Gastrocnemius medialis (tissue), 4 donors: Measurements from ENCODE around the gene HEPHL1. TPM values are rescaled to one million over a fixed set of nuclear protein-coding genes. Genes with fewer than 3 reads are reported as not detected.
A peak's percentile ranks its signal among the peaks of the same experiment; 100 is the strongest.

Experiments
- ATAC-seq, 2 donors: fragments of 150-250 bp; one replicate each; pipeline ENCODE4 v1.9.1; 2016
- DNase-seq, 2 donors: peaks; one replicate each; pipeline ENCODE4 v3.0.0-alpha.2; 2019
- H3K27ac ChIP-seq, 4 donors: fragments of 200-600 bp; sonication (generic); 1 replicate in 1 of 4; 2 replicates in 3 of 4; pipeline ENCODE4 v1.5.1; 2016 to 2018; ENCODE audit warnings: mild to moderate bottlenecking in 2 of 4, moderate library complexity in 1 of 4
- H3K27me3 ChIP-seq, 3 donors: fragments of 200-600 bp; sonication (generic) in 2 of 3; 1 replicate in 1 of 3; 2 replicates in 2 of 3; pipeline versions ENCODE4 v1.5.1 to v1.6.0; 2016 to 2019; ENCODE audit warnings: mild to moderate bottlenecking in 1 of 3, moderate library complexity in 1 of 3
- H3K36me3 ChIP-seq, 2 donors: fragments of 200-600 bp; sonication (generic) in 1 of 2; one replicate each; pipeline ENCODE4 v1.5.1; 2017 to 2018
- H3K4me1 ChIP-seq, 2 donors: fragments of 200-600 bp; sonication (generic) in 1 of 2; one replicate each; pipeline ENCODE4 v1.5.1; 2016 to 2017; ENCODE audit warnings: mild to moderate bottlenecking in 2 of 2
- H3K4me3 ChIP-seq, 4 donors: fragments of 200-600 bp; sonication (generic) in 3 of 4; 1 replicate in 1 of 4; 2 replicates in 3 of 4; pipeline ENCODE4 v1.5.1; 2016 to 2019; ENCODE audit warnings: mild to moderate bottlenecking in 2 of 4
- H3K9me3 ChIP-seq, 3 donors: fragments of 200-600 bp; sonication (generic) in 2 of 3; 1 replicate in 1 of 3; 2 replicates in 2 of 3; pipeline ENCODE4 v1.5.1; 2016 to 2019
- CTCF ChIP-seq, 5 experiments: fragments of 450-650 bp in 3 of 5; fragments of 200-600 bp in 2 of 5; sonication (generic) in 2 of 5; IDR thresholded peaks in 4 of 5; conservative IDR thresholded peaks in 1 of 5; 1 replicate in 4 of 5; 2 replicates in 1 of 5; pipeline ENCODE4 v1.5.1; 2016 to 2019; ENCODE audit warnings: antibody characterized with exemption in 5 of 5, mild to moderate bottlenecking in 3 of 5, moderate library complexity in 3 of 5
- POLR2A ChIP-seq, 2 donors: fragments of 450-650 bp; IDR thresholded peaks; one replicate each; pipeline ENCODE4 v1.6.1; 2017; ENCODE audit warnings: antibody characterized with exemption in 2 of 2, mild to moderate bottlenecking in 2 of 2, moderate library complexity in 2 of 2
- in situ Hi-C, 4 donors: fragments of 200-750 bp; cut with MboI; loops; one replicate each; pipeline versions ENCODE4 v1.15.0 to v1.8.0; 2017; ENCODE audit warnings: low sequenced_read_pairs in 4 of 4
- intact Hi-C: fragments of 100-400 bp; cut with DNase I; formaldehyde crosslinking; loops from one replicate; pipeline ENCODE4 v1.15.1; 2023; ENCODE audit warnings: low total_unique reads
- total RNA-seq, 4 donors: library from RNA; depleted of rRNA; stranded (reverse); fragments of >200 nt; gene quantifications; one replicate each; pipeline versions ENCODE4 v1.1.0 to v1.2.3, GENCODE V29; 2016

HEPHL1 gene
- total RNA-seq, 4 donors from 2014 or later, result not detected

GRCh38 chr11:94145916-94146315 is 124.8 kb downstream of the HEPHL1 start:
- H3K27ac ChIP-seq, result no peak overlapping the region
- intact Hi-C loops, result no loop called here
- H3K4me3 ChIP-seq, result no peak overlapping the region
- H3K9me3 ChIP-seq, result no peaks in the 10 kb centered on the region
- ATAC-seq (no peak), DNase-seq (no peak)
- no peaks in the 10 kb centered on the region for H3K27me3 ChIP-seq
- TF ChIP-seq POLR2A (IDR thresholded peaks at IDR 0.05) (no peak), CTCF (IDR thresholded peaks at IDR 0.05 in 4 of 5, conservative IDR thresholded peaks at IDR 0.05 in 1 of 5) (no peak)
- in situ Hi-C loops, result no loop called here
- H3K36me3 ChIP-seq, result no peaks in the 10 kb centered on the region
- H3K4me1 ChIP-seq, result peaks cover 8 to 25% of the 10 kb centered on the region in 2 donors

GRCh38 chr11:94147433-94147845 is 126.3 kb downstream of the HEPHL1 start:
- Histone ChIP-seq H3K27me3 (no peaks in the 10 kb centered on the region), H3K9me3 (no peaks in the 10 kb centered on the region), H3K36me3 (no peaks in the 10 kb centered on the region), H3K27ac (no peak overlapping the region), H3K4me3 (no peak overlapping the region), H3K4me1 (peaks cover 18 to 39% of the 10 kb centered on the region in 2 donors)
- TF ChIP-seq POLR2A (IDR thresholded peaks at IDR 0.05) (no peak), CTCF (IDR thresholded peaks at IDR 0.05 in 4 of 5, conservative IDR thresholded peaks at IDR 0.05 in 1 of 5) (no peak)
- in situ Hi-C loops (no loop called here), intact Hi-C loops (no loop called here)
- ATAC-seq (no peak), DNase-seq (no peak)

DNA sequence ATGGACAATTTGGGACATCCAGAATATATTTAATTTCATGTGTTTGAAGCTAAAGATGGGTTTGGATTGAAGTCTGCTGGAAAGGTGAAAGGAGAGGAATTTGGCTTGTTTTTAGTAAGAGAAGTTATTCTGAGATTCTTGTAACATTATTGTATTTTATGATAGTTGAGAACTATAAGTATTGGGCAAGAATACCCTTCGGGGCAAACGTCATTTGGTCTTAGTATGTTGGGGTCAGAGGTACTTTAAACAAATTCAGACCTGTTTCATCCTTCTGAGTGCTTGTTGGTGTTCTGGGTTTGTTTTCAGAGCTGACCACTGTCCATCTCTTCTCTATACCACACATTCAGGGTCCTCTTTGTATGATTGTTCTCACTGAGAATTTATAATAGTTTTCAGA is 127.0 kb downstream of the HEPHL1 start:
- H3K4me1 ChIP-seq, result peaks cover 22 to 42% of the 10 kb centered on the region in 2 donors
- no peak for DNase-seq
- intact Hi-C loops (no loop called here), in situ Hi-C loops (no loop called here)
- ATAC-seq, result no peak
- no peak overlapping the region for H3K4me3 ChIP-seq
- H3K27me3 ChIP-seq, result no peaks in the 10 kb centered on the region
- no peaks in the 10 kb centered on the region for H3K36me3 ChIP-seq
- H3K27ac ChIP-seq, result no peak overlapping the region
- H3K9me3 ChIP-seq, result no peaks in the 10 kb centered on the region
- TF ChIP-seq POLR2A (IDR thresholded peaks at IDR 0.05), result no peak
- TF ChIP-seq CTCF (IDR thresholded peaks at IDR 0.05 in 4 of 5, conservative IDR thresholded peaks at IDR 0.05 in 1 of 5), result no peak

DNA sequence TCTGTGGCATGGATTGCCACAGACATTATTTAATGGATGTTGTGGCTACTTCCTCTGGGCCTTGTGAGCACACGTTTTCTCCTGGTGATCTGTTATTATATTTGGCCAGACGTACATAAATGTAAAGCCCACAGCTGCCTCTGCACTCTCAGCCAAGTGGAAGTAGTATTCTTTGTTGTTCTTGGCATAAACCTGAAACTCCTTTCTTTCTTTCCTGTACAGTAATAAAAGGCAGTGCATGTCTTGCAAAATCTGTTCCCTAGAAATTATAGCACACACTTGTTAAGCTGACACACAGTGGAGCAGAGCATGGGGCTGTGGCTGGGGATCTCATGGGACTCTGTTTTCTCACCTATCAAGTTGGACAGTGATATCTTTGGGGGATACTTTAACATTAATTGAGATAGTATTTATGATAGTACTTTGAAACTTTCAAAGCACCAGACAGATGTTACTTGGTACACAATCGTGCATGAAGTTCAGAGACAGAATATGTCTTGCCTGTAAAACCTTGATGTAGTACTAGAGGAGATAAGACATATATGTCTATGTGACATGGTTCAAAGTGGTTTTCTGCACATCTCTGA is 128.4 kb downstream of the HEPHL1 start:
- DNase-seq (no peak), ATAC-seq (no peak)
- Histone ChIP-seq H3K27me3 (no peaks in the 10 kb centered on the region), H3K36me3 (peaks cover 0 to 5% of the 10 kb centered on the region in 2 donors), H3K4me1 (peaks cover 19 to 37% of the 10 kb centered on the region in 2 donors), H3K9me3 (no peaks in the 10 kb centered on the region), H3K27ac (peak overlapping the region in 1 of 4 donors; percentile 81), H3K4me3 (no peak overlapping the region)
- TF ChIP-seq POLR2A (IDR thresholded peaks at IDR 0.05) (no peak), CTCF (IDR thresholded peaks at IDR 0.05 in 4 of 5, conservative IDR thresholded peaks at IDR 0.05 in 1 of 5) (no peak)
- in situ Hi-C loops, result no loop called here
- intact Hi-C loops, result loop anchor here (10.0 kb wide), 1 partner anchor 915 kb away; the partner anchor contains the start of gene SRSF8

DNA sequence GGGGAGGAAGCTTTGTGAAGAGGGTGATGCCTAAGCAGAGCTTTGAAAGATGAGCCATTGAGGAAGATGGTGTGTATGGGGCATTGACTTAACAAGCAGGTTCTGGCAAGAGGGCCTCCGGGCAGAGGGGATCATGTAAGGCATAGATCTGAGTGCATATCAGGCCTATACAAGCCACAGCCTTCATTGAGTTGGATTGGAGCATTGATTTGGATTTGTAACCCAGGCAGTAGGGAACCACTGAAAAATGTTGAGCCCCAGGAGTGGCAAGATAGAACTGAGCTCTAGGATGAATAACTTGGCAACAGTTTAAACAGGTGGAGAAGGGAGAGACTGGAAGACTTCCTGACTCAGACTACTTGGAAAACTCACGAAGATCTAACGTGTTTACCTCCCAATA is 128.9 kb downstream of the HEPHL1 start:
- H3K27me3 ChIP-seq, result no peaks in the 10 kb centered on the region
- H3K4me3 ChIP-seq, result no peak overlapping the region
- TF ChIP-seq POLR2A (IDR thresholded peaks at IDR 0.05) (no peak), CTCF (IDR thresholded peaks at IDR 0.05 in 4 of 5, conservative IDR thresholded peaks at IDR 0.05 in 1 of 5) (no peak)
- H3K27ac ChIP-seq, result peak overlapping the region in 2 of 4 donors; percentile 81 to 84
- DNase-seq (no peak), ATAC-seq (no peak)
- peaks cover 0 to 5% of the 10 kb centered on the region in 2 donors for H3K36me3 ChIP-seq
- in situ Hi-C loops, result no loop called here
- H3K9me3 ChIP-seq, result no peaks in the 10 kb centered on the region
- intact Hi-C loops, result loop anchor here (10.0 kb wide), 1 partner anchor 915 kb away; the partner anchor contains the start of gene SRSF8
- peaks cover 19 to 37% of the 10 kb centered on the region in 2 donors for H3K4me1 ChIP-seq
